ENCODE measurements around the gene FASN. TPM values are rescaled to one million over a fixed set of nuclear protein-coding genes. Genes with fewer than 3 reads are reported as not detected.

The FASN gene
- total RNA-seq, 1 experiment from 2014 or later, result 433 TPM

- peaks cover 16 to 35% of the 10 kb centered on the region in 2 experiments for H3K4me1 Mint-ChIP-seq
- no peak overlapping the region for H2BK20ac ChIP-seq (ENCODE audit: low read depth, low read length, poor library complexity, severe bottlenecking)
- H3K4me1 ChIP-seq (ENCODE audit: insufficient read depth, low read length), result no peaks in the 10 kb centered on the region
- H2BK5ac ChIP-seq (ENCODE audit: insufficient read length, low read length), result no peak overlapping the region
- no peak overlapping the region for H3K56ac ChIP-seq (ENCODE audit: insufficient read length, low read depth, low read length)
- no peak for TF ChIP-seq CTCF (conservative IDR thresholded peaks at IDR 0.05)
- H4K91ac ChIP-seq (ENCODE audit: insufficient read length, low read depth, low read length), result no peak overlapping the region
- no peak overlapping the region for H2BK15ac ChIP-seq (ENCODE audit: low read depth, low read length)
- no CpG with 5 or more reads among the region's 9 CpGs for WGBS (ENCODE audit: extremely low coverage, insufficient read length, low lambda C conversion rate)
- no peaks in the 10 kb centered on the region for H3K27me3 ChIP-seq (ENCODE audit: insufficient read depth, low read length)
- H3K27ac Mint-ChIP-seq, result no peak overlapping the region
- no peak overlapping the region for H3K4ac ChIP-seq (ENCODE audit: low read depth, low read length)
- no peak overlapping the region for H2AFZ ChIP-seq (ENCODE audit: low read length)
- no peak overlapping the region for H2BK12ac ChIP-seq (ENCODE audit: insufficient read length, low read depth, low read length)
- H3K18ac ChIP-seq (ENCODE audit: insufficient read length, low read depth, low read length), result no peak overlapping the region
- H4K8ac ChIP-seq (replicated peaks; ENCODE audit: insufficient read length, low read depth, low read length), result no peak overlapping the region
- H3K79me1 ChIP-seq (ENCODE audit: insufficient read depth, low read depth, low read length, poor library complexity, severe bottlenecking), result no peaks in the 10 kb centered on the region
- no peaks in the 10 kb centered on the region for H3K79me2 ChIP-seq (ENCODE audit: insufficient read depth, low read length)
- H2BK120ac ChIP-seq (ENCODE audit: low read depth, low read length, poor library complexity, severe bottlenecking), result no peak overlapping the region
- peak; percentile 24 for DNase-seq
- H3K23ac ChIP-seq (ENCODE audit: insufficient read length, low read depth, low read length), result no peak overlapping the region
- no peaks in the 10 kb centered on the region; a peak in 1 of 5 replicates for H3K9me3 Mint-ChIP-seq
- no peaks in the 10 kb centered on the region for H3K23me2 ChIP-seq (ENCODE audit: insufficient read length, low read depth, low read length, poor library complexity, severe bottlenecking)
- peaks cover 3% of the 10 kb centered on the region for H4K20me1 ChIP-seq (ENCODE audit: control insufficient read depth, insufficient read depth, insufficient read length)
- peaks cover 0 to 2% (median 2%) of the 10 kb centered on the region in 3 experiments; a peak in 4 of 7 replicates for H3K36me3 Mint-ChIP-seq (ENCODE audit: insufficient read depth in 1 of 3, low read depth in 3 of 3)
- no peak overlapping the region for H3K27ac ChIP-seq (ENCODE audit: insufficient read length, low read depth, low read length)
- no peak overlapping the region for H2AK5ac ChIP-seq (ENCODE audit: insufficient read length, low read length)
- no peak overlapping the region for H3K4me2 ChIP-seq (ENCODE audit: insufficient read depth, insufficient read length, low read length)
- no peaks in the 10 kb centered on the region for H3K9me3 ChIP-seq (ENCODE audit: control insufficient read depth, low read depth, low read length)
- no peak overlapping the region for H3K4me3 Mint-ChIP-seq
- H3K14ac ChIP-seq (ENCODE audit: insufficient read depth, low read length), result no peak overlapping the region
- H3T11ph ChIP-seq (ENCODE audit: low read length), result no peak overlapping the region
- H4K5ac ChIP-seq (ENCODE audit: insufficient read length, low read depth, low read length), result no peak overlapping the region
- peaks cover 63% of the 10 kb centered on the region for H3K27me3 Mint-ChIP-seq (ENCODE audit: low read depth)
- H3K9ac ChIP-seq (ENCODE audit: extremely low read depth, insufficient read length, low read length), result no peak overlapping the region
Observed at GRCh38 chr17:82114872-82115271, 16.8 kb upstream of the FASN start.

All from H9 (cell line).